Endothelial cell of umbilical vein (primary cell): ENCODE measurements around the gene INPP5E.

Experiments used
- EZH2 ChIP-seq: IDR thresholded peaks from 2 replicates; pipeline ENCODE4 v1.6.1; 2012; ENCODE audit warnings: borderline replicate concordance, low read depth, mild to moderate bottlenecking, moderate library complexity, low read length, inconsistent platforms; ENCODE audit not compliant: severe bottlenecking
- GATA2 ChIP-seq: IDR thresholded peaks from 2 replicates; pipeline ENCODE4 v1.7.0; 2011; ENCODE audit warnings: low read depth, mild to moderate bottlenecking, moderate library complexity, mixed read lengths, low read length; ENCODE audit not compliant: insufficient read length, insufficient read depth
- JUN ChIP-seq: IDR thresholded peaks from 2 replicates; pipeline ENCODE4 v1.6.1; 2011; ENCODE audit warnings: borderline replicate concordance, low read depth; ENCODE audit not compliant: insufficient read length, insufficient read depth
- POLR2A ChIP-seq: IDR thresholded peaks from 2 replicates; pipeline ENCODE4 v1.6.1; 2012; ENCODE audit warnings: low read depth, mild to moderate bottlenecking, control low read depth, low read length
- POLR2AphosphoS5 ChIP-seq: IDR thresholded peaks from 2 replicates; pipeline ENCODE4 v1.6.1; 2012; ENCODE audit warnings: low read depth, mild to moderate bottlenecking, control low read depth, low read length, moderate library complexity; ENCODE audit not compliant: insufficient read depth
- TF ChIP-seq, protein P1 (sequence below), 2 donors: IDR thresholded peaks; 1 replicate in 1 of 2; 2 replicates in 1 of 2; pipeline ENCODE4 v1.5.1; 2011; ENCODE audit warnings: low read length in 2 of 2, mild to moderate bottlenecking in 2 of 2, moderate library complexity in 2 of 2, control low read depth in 1 of 2, inconsistent platforms in 1 of 2, low read depth in 1 of 2; ENCODE audit not compliant: insufficient read depth in 1 of 2; ENCODE audit errors: extremely low read depth in 1 of 2

- no peak for TF ChIP-seq JUN
- TF ChIP-seq, protein P1, sequence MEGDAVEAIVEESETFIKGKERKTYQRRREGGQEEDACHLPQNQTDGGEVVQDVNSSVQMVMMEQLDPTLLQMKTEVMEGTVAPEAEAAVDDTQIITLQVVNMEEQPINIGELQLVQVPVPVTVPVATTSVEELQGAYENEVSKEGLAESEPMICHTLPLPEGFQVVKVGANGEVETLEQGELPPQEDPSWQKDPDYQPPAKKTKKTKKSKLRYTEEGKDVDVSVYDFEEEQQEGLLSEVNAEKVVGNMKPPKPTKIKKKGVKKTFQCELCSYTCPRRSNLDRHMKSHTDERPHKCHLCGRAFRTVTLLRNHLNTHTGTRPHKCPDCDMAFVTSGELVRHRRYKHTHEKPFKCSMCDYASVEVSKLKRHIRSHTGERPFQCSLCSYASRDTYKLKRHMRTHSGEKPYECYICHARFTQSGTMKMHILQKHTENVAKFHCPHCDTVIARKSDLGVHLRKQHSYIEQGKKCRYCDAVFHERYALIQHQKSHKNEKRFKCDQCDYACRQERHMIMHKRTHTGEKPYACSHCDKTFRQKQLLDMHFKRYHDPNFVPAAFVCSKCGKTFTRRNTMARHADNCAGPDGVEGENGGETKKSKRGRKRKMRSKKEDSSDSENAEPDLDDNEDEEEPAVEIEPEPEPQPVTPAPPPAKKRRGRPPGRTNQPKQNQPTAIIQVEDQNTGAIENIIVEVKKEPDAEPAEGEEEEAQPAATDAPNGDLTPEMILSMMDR (IDR thresholded peaks at IDR 0.05; ENCODE audit: extremely low read depth in 1 of 2, insufficient read depth in 1 of 2, low read depth in 1 of 2, low read length in 2 of 2): no peak
- TF ChIP-seq EZH2: no peak
- no peak for TF ChIP-seq POLR2A
- TF ChIP-seq GATA2: no peak
- no peak for TF ChIP-seq POLR2AphosphoS5
Observed at GRCh38 chr9:136482046-136482792, 42.6 kb upstream of the INPP5E start.
